ENCODE measurements around the gene KLK3. TPM values are rescaled to one million over a fixed set of nuclear protein-coding genes. Genes with fewer than 3 reads are reported as not detected.

The KLK3 gene
- total RNA-seq, 2 donors from 2014 or later = not detected

DNA sequence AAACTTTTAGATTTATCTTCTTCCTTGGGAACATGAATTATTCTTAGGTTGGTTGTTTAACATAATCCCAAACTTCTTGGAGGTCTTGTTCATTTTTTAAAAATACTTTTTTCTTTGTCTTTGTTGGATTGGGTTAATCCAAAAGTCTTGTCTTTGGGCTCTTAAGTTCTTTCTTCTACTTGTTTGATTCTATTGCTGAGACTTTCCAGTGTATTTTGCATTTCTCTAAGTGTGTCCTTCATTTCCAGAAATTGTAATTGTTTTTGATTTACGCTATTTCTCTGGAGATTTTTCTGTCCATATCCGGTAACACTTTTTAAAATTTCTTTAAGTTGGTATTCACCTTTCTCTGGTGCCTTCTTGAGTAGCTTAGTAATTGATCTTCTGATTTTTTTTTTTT, 11.5 kb upstream of the KLK3 start:
- TF ChIP-seq, protein P1, sequence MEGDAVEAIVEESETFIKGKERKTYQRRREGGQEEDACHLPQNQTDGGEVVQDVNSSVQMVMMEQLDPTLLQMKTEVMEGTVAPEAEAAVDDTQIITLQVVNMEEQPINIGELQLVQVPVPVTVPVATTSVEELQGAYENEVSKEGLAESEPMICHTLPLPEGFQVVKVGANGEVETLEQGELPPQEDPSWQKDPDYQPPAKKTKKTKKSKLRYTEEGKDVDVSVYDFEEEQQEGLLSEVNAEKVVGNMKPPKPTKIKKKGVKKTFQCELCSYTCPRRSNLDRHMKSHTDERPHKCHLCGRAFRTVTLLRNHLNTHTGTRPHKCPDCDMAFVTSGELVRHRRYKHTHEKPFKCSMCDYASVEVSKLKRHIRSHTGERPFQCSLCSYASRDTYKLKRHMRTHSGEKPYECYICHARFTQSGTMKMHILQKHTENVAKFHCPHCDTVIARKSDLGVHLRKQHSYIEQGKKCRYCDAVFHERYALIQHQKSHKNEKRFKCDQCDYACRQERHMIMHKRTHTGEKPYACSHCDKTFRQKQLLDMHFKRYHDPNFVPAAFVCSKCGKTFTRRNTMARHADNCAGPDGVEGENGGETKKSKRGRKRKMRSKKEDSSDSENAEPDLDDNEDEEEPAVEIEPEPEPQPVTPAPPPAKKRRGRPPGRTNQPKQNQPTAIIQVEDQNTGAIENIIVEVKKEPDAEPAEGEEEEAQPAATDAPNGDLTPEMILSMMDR (IDR thresholded peaks at IDR 0.05) = no peak
- ATAC-seq (ENCODE audit: insufficient number of reproducible peaks, low FRiP score, low read depth) (no peak), DNase-seq (ENCODE audit: low spot score) (no peak)
- Histone ChIP-seq H3K27me3 (replicated peaks; ENCODE audit: insufficient read depth) (no peaks in the 10 kb centered on the region), H3K36me3 (no peaks in the 10 kb centered on the region), H3K9me3 (no peaks in the 10 kb centered on the region), H3K4me3 (no peak overlapping the region), H3K4me1 (ENCODE audit: control insufficient read depth in 1 of 2, low read depth in 2 of 2) (no peaks in the 10 kb centered on the region), H3K27ac (no peak overlapping the region)

DNA sequence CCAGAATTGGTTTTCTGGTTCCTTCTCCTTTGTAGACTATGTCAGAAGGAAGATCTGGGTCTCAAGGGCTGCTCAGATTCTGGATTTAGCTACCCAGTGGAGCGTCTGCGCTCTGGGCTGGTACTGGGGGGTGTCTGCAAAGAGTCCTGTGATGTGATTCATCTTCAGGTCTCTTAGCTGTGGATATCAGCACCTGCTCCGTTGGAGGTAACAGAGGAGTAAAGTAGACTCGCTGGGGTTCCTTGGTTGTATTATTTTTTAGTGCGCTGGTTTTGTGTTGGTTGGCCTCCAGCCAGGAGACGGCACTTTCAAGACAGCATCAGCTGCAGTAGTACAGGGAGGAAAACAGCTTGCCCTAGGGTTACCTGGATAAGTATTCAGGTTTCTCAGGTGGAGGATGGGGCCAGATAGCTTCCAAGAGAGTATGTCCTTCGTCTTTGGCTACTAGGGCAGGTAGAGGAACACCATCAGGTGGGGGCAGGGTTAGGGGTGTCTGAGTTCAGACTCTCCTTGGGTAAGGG, 11.0 kb upstream of the KLK3 start:
- no peak for ATAC-seq (ENCODE audit: insufficient number of reproducible peaks, low FRiP score, low read depth)
- TF ChIP-seq, protein P1 (IDR thresholded peaks at IDR 0.05) = no peak
- Histone ChIP-seq H3K4me1 (ENCODE audit: control insufficient read depth in 1 of 2, low read depth in 2 of 2) (no peaks in the 10 kb centered on the region), H3K27me3 (replicated peaks; ENCODE audit: insufficient read depth) (no peaks in the 10 kb centered on the region), H3K9me3 (no peaks in the 10 kb centered on the region), H3K27ac (no peak overlapping the region), H3K36me3 (no peaks in the 10 kb centered on the region), H3K4me3 (no peak overlapping the region)
- no peak for DNase-seq (ENCODE audit: low spot score)

DNA sequence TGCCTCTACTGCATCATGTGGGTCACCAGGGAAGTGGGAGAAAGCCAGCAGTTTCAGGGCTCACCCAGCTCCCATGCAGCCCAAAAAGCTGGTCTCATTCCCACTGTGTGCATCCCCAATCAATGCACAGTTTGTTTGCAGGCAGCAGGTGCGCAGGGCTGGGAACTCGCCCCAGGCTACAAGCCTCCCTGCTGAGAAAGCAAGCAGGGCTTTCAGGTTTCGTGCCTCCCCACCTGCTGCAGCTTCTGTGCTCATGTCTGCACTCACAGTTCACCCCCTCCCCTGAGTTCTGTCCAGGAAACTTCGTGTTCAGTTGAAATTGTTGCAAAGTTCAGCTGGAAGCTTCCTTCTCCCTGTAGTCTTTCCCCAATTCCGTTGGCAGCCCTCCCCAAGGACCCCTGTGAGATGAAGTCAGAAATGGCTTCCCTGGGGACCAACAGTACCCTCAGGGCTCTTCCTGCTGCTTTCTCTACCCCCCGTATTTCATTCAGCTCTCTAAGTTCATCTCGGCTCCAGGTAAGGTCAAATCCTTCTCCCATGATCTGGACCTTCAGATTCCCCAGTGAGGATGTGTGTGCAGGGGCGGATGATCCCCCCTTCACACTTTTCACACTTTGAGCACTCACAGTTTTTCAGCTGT, 10.3 kb upstream of the KLK3 start:
- TF ChIP-seq, protein P1 (IDR thresholded peaks at IDR 0.05) = no peak
- no peak overlapping the region for H3K27ac ChIP-seq
- no peak for ATAC-seq (ENCODE audit: insufficient number of reproducible peaks, low FRiP score, low read depth)

DNA sequence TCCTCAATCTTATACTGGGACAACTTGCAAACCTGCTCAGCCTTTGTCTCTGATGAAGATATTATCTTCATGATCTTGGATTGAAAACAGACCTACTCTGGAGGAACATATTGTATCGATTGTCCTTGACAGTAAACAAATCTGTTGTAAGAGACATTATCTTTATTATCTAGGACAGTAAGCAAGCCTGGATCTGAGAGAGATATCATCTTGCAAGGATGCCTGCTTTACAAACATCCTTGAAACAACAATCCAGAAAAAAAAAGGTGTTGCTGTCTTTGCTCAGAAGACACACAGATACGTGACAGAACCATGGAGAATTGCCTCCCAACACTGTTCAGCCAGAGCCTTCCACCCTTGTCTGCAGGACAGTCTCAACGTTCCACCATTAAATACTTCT, 4.0 kb upstream of the KLK3 start:
- Histone ChIP-seq H3K27me3 (replicated peaks; ENCODE audit: insufficient read depth) (no peaks in the 10 kb centered on the region), H3K4me3 (no peak overlapping the region), H3K27ac (no peak overlapping the region), H3K4me1 (ENCODE audit: control insufficient read depth in 1 of 2, low read depth in 2 of 2) (no peaks in the 10 kb centered on the region), H3K9me3 (no peaks in the 10 kb centered on the region), H3K36me3 (no peaks in the 10 kb centered on the region)
- TF ChIP-seq, protein P1 (IDR thresholded peaks at IDR 0.05) = no peak
- DNase-seq (ENCODE audit: low spot score) = no peak
- ATAC-seq (ENCODE audit: insufficient number of reproducible peaks, low FRiP score, low read depth) = no peak

More for the DNA sequence above, 10.3 kb upstream of the KLK3 start:
- no peak overlapping the region for H3K4me3 ChIP-seq
- H3K9me3 ChIP-seq = no peaks in the 10 kb centered on the region
- no peaks in the 10 kb centered on the region for H3K4me1 ChIP-seq (ENCODE audit: control insufficient read depth in 1 of 2, low read depth in 2 of 2)
- DNase-seq (ENCODE audit: low spot score) = no peak
- no peaks in the 10 kb centered on the region for H3K36me3 ChIP-seq
- no peaks in the 10 kb centered on the region for H3K27me3 ChIP-seq (replicated peaks; ENCODE audit: insufficient read depth)

DNA sequence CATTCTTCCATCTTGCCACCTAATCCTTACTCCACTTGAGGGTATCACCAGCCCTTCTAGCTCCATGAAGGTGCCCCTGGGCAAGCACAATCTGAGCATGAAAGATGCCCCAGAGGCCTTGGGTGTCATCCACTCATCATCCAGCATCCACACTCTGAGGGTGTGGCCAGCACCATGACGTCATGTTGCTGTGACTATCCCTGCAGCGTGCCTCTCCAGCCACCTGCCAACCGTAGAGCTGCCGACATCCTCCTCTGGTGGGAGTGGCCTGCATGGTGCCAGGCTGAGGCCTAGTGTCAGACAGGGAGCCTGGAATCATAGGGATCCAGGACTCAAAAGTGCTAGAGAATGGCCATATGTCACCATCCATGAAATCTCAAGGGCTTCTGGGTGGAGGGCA, 3.1 kb upstream of the KLK3 start:
- Histone ChIP-seq H3K4me1 (ENCODE audit: control insufficient read depth in 1 of 2, low read depth in 2 of 2) (no peaks in the 10 kb centered on the region), H3K27me3 (replicated peaks; ENCODE audit: insufficient read depth) (no peaks in the 10 kb centered on the region), H3K27ac (no peak overlapping the region), H3K4me3 (no peak overlapping the region), H3K36me3 (no peaks in the 10 kb centered on the region), H3K9me3 (no peaks in the 10 kb centered on the region)
- DNase-seq (ENCODE audit: low spot score) (no peak), ATAC-seq (ENCODE audit: insufficient number of reproducible peaks, low FRiP score, low read depth) (no peak)
- TF ChIP-seq, protein P1 (IDR thresholded peaks at IDR 0.05) = no peak

Data from thoracic aorta (tissue), 2 donors.